Ovary (tissue), 9 donors: ENCODE data around the gene COL26A1. TPM values are rescaled to one million over a fixed set of nuclear protein-coding genes. Genes with fewer than 3 reads are reported as not detected.

Source experiments
- DNase-seq, 5 donors: peaks; one replicate each; pipeline ENCODE4 v3.0.0-alpha.2; 2019 to 2020
- H3K27ac ChIP-seq, 2 donors: fragments of 200-600 bp; one replicate each; pipeline versions ENCODE4 v1.5.1 to v1.8.0; 2019 to 2022
- H3K27me3 ChIP-seq: fragments of 200-600 bp; one replicate; pipeline ENCODE4 v1.8.0; 2022
- H3K36me3 ChIP-seq: fragments of 200-600 bp; sonication (generic); one replicate; pipeline ENCODE4 v1.5.1; 2019
- H3K4me1 ChIP-seq: one replicate; pipeline ENCODE4 v1.8.1; 2013; ENCODE audit warnings: mild to moderate bottlenecking, moderate library complexity; ENCODE audit not compliant: insufficient read depth
- H3K4me3 ChIP-seq: fragments of 200-600 bp; sonication (generic); one replicate; pipeline ENCODE4 v1.5.1; 2017
- H3K9me3 ChIP-seq, 2 donors: fragments of 200-600 bp in 1 of 2; sonication (generic) in 1 of 2; one replicate each; pipeline versions ENCODE4 v1.5.1 to v1.8.1; 2013 to 2019; ENCODE audit warnings: mild to moderate bottlenecking in 1 of 2, moderate library complexity in 1 of 2
- EP300 ChIP-seq: sonication (generic); formaldehyde crosslinking; IDR thresholded peaks from one replicate; pipeline ENCODE4 v1.6.1; 2017; ENCODE audit warnings: antibody characterized with exemption
- POLR2A ChIP-seq: fragments of 450-650 bp; IDR thresholded peaks from one replicate; pipeline ENCODE4 v1.6.1; 2017; ENCODE audit warnings: antibody characterized with exemption, mild to moderate bottlenecking, moderate library complexity
- WGBS, 3 donors: extraction: QIAGEN DNeasy Blood & Tissue Kit in 1 of 3; methylation state at CpG; one replicate each; pipeline versions ENCODE4 v1.1.5 to v1.1.7; 2013 to 2017; 5-methylcytosine and 5-hydroxymethylcytosine counted together
- intact Hi-C, 4 donors: fragments of 100-400 bp; cut with DNase I; formaldehyde crosslinking; loops; one replicate each; pipeline versions ENCODE4 v1.11.0 to v1.15.1; 2022 to 2023
- polyA plus RNA-seq, 2 donors: library from polyadenylated mRNA; stranded (reverse); fragments of 200-250 nt in 1 of 2; fragments of 350-450 nt in 1 of 2; fragmentation: Illumina TruSeq in 1 of 2; extraction: RNeasy Lipid Tissue Mini Kit (QIAGEN cat#74804) in 1 of 2; gene quantifications; one replicate each; pipeline ENCODE4 v1.2.3, GENCODE V29; 2013 to 2014
- total RNA-seq, 7 donors: library from RNA; depleted of rRNA in 2 of 7; stranded (reverse); fragments of >200 nt in 2 of 7; fragmentation: NEBNext Ultra II Directional in 3 of 7; extraction: Animal tissue kit (Norgen Biotek cat#: 25700) in 3 of 7; gene quantifications; one replicate each; pipeline versions ENCODE4 v1.1.0 to v1.2.4, GENCODE V29; 2016 to 2023
- TF ChIP-seq, protein P1 (sequence below), 3 donors: fragments of 450-650 bp in 2 of 3; fragments of 200-600 bp in 1 of 3; IDR thresholded peaks; one replicate each; pipeline versions ENCODE4 v1.5.1 to v1.8.0; 2016 to 2022; ENCODE audit warnings: antibody characterized with exemption in 3 of 3, mild to moderate bottlenecking in 1 of 3
- donor health status: DM: no; HTN: no; CAD: no; lungs with moderate emphysema.
- donor health status: DM: no; HTN: no; CAD: no.
- donor health status: Bipolar disorder and iron deficiency.
- donor health status: DM: yes; HTN: yes; CAD: no.
- donor health status: DM: no; HTN: no; CAD: no.
- donor health status: DM: yes; HTN: yes; CAD: no.

The COL26A1 gene
- total and polyA plus RNA-seq, 9 donors = 0.17 to 2.3 (median 0.40) TPM

DNA sequence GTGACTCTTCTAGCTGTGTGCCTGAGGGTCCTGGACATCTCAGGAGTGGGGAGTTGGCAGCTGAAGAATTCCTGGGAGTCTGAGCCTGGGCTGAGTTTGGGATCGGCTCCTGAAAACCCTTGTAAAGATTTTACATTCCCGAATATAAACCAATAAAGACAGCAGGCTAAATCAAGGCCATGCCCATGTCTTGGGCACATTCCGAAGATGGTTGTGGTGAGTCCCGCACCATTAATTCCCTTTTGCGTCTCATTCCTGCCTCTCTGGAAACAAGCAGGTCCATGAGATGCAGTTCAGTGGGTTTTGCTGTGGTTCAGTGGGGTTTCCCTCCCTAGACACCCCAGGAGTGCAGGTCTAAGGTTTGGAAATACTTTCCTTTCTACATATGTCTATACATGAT lies 90.9 kb downstream of the COL26A1 start:
- H3K9me3 ChIP-seq = no peaks in the 10 kb centered on the region
- no peaks in the 10 kb centered on the region for H3K27me3 ChIP-seq
- TF ChIP-seq EP300 (no peak), POLR2A (no peak)
- TF ChIP-seq, protein P1, sequence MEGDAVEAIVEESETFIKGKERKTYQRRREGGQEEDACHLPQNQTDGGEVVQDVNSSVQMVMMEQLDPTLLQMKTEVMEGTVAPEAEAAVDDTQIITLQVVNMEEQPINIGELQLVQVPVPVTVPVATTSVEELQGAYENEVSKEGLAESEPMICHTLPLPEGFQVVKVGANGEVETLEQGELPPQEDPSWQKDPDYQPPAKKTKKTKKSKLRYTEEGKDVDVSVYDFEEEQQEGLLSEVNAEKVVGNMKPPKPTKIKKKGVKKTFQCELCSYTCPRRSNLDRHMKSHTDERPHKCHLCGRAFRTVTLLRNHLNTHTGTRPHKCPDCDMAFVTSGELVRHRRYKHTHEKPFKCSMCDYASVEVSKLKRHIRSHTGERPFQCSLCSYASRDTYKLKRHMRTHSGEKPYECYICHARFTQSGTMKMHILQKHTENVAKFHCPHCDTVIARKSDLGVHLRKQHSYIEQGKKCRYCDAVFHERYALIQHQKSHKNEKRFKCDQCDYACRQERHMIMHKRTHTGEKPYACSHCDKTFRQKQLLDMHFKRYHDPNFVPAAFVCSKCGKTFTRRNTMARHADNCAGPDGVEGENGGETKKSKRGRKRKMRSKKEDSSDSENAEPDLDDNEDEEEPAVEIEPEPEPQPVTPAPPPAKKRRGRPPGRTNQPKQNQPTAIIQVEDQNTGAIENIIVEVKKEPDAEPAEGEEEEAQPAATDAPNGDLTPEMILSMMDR (IDR thresholded peaks at IDR 0.05) = no peak
- no peaks in the 10 kb centered on the region for H3K36me3 ChIP-seq
- H3K4me3 ChIP-seq = no peak overlapping the region
- WGBS, 3 donors = 58 to 77% (median 59%) methylated on average over 5 of the region's 5 CpGs
- no peak for DNase-seq
- H3K4me1 ChIP-seq = no peaks in the 10 kb centered on the region
- intact Hi-C loops = no loop called here
- no peak overlapping the region for H3K27ac ChIP-seq

DNA sequence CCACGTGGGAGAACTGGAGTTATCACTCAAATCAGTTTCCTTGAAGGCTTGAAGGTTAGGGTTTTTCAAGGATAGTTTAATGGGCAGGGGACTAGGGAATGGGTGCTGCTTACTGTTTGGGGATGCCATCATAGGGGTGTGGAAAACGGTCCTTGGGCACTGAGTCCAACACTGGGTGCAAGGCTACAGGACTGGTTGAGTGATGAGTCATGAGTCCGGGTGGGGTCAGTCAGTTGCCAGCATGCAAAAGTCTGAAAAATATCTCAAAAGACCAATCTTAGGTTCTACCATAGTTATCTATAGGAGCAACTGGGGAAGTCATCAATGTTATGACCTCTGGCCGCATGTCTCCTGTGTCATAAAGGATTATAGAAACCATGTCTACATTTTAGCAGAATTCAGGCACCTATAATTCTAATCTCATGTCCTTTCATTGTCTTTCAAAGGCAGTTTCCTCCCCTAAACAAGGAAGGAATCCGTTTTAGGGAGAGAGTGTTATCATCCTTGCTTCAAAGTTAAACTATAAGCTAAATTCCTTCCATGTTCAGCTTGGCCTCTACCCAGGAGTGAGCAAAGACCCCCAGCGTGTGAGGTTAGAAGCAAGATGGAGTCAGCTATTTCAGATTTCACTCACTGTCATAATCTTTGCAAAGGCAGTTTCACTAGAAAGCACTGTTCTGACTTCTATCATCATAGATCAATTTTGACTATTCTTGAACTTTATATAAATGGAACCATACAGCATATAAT lies 94.5 kb downstream of the COL26A1 start:
- H3K27me3 ChIP-seq = no peaks in the 10 kb centered on the region
- TF ChIP-seq POLR2A (no peak), EP300 (no peak)
- TF ChIP-seq, protein P1 (IDR thresholded peaks at IDR 0.05) = no peak
- H3K4me3 ChIP-seq = no peak overlapping the region
- no peak for DNase-seq
- H3K9me3 ChIP-seq = no peaks in the 10 kb centered on the region
- intact Hi-C loops = no loop called here
- no peaks in the 10 kb centered on the region for H3K4me1 ChIP-seq
- H3K27ac ChIP-seq = no peak overlapping the region
- no peaks in the 10 kb centered on the region for H3K36me3 ChIP-seq
- whole genome bisulfite sequencing, 3 donors = 38 to 45% (median 40%) methylated on average over 6 of the region's 6 CpGs

DNA sequence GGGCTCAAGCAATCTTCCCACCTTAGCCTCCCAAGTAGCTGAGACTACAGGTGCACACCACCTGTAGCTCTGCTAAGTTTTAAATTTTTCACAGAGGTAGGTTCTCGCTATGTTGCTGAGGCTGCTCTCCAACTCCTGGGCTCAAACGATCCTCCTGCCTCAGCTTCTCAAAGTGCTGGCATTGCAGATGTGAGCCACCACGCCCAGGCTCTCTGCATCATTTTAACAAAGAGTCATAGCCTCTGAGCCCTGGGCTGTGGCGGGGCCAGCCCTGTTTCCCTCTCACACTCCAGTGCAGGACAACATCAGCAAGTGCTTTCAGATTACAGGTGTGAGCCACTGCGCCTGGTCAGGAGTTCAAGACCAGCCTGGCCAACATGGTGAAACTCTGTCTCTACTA lies 102.5 kb downstream of the COL26A1 start:
- Histone ChIP-seq H3K4me1 (no peaks in the 10 kb centered on the region), H3K36me3 (no peaks in the 10 kb centered on the region), H3K27me3 (no peaks in the 10 kb centered on the region), H3K27ac (no peak overlapping the region), H3K4me3 (no peak overlapping the region), H3K9me3 (no peaks in the 10 kb centered on the region)
- DNase-seq = no peak
- intact Hi-C loops = no loop called here
- TF ChIP-seq POLR2A = no peak
- TF ChIP-seq, protein P1 (IDR thresholded peaks at IDR 0.05) = no peak
- no peak for TF ChIP-seq EP300
- 83 to 89% (median 85%) methylated on average over 5 of the region's 5 CpGs for WGBS, 3 donors

DNA sequence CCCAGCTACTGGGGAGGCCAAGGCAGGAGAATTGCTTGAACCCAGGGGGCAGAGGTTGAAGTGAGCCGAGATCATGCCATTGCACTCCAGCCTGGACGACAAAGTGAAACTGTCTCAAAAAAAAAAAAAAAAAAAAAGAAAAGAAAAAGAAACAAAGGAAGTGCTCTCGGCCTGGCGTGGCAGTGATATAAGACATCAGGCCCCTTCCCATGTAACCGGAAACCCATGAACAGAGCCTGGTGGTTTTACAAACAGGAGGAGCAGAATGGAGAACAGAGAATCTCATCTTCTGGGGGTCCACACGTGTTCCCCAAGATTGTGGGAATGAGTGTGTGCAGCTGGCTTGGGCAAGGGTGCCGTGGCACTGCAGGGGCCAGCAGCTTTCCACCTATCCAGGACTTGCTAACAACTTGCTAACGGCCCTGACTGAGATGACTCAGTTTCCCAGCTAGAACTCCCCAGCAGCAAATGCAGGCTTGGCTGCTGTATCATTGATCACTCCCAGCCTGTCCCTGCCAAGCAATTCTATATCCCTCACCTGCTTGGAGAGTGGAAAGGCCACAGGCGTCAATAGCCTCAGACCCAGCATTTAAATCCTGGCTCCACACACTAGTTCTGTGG lies 103.0 kb downstream of the COL26A1 start:
- Histone ChIP-seq H3K4me1 (no peaks in the 10 kb centered on the region), H3K4me3 (no peak overlapping the region), H3K9me3 (no peaks in the 10 kb centered on the region), H3K36me3 (no peaks in the 10 kb centered on the region), H3K27me3 (no peaks in the 10 kb centered on the region), H3K27ac (no peak overlapping the region)
- DNase-seq = no peak
- intact Hi-C loops = no loop called here
- WGBS, 3 donors = 38 to 64% (median 60%) methylated on average over 9 of the region's 9 CpGs
- TF ChIP-seq, protein P1 (IDR thresholded peaks at IDR 0.05) = no peak
- TF ChIP-seq POLR2A (no peak), EP300 (no peak)
